Uterus (tissue), 2 donors: ENCODE data around the gene HECW1.

Source experiments
- CTCF ChIP-seq, 4 experiments: fragments of 200-600 bp in 2 of 4; fragments of 450-650 bp in 2 of 4; sonication (generic) in 2 of 4; IDR thresholded peaks; one replicate each; pipeline ENCODE4 v1.5.1; 2016 to 2019; ENCODE audit warnings: antibody characterized with exemption in 4 of 4, mild to moderate bottlenecking in 2 of 4, moderate library complexity in 1 of 4
- POLR2A ChIP-seq, 2 donors: fragments of 450-650 bp; IDR thresholded peaks; one replicate each; pipeline ENCODE4 v1.6.1; 2016; ENCODE audit warnings: antibody characterized with exemption in 2 of 2, mild to moderate bottlenecking in 1 of 2, moderate library complexity in 1 of 2

DNA sequence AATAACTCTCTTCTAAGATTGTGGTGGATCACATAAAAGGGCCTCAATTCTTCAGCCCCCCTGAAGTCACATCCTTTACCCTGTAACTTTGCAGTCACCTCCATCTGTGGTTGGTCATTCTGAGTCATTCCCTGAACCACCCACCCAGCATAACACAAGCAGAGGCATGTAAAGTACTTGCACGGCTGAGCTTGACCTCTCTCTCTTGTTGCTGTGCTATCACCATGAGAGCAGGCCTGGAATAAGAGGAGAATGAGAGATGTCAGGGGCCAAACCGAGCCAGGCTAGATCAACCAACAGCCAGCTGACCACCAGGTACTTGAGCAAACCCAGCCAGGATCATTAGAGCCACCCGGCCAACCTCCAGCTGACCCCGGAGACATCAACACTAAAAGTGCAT is 457.0 kb downstream of the HECW1 start:
- TF ChIP-seq CTCF (IDR thresholded peaks at IDR 0.05) (no peak), POLR2A (IDR thresholded peaks at IDR 0.05) (no peak)
